ENCODE data around the gene DUOXA2.

- TF ChIP-seq CEBPB (IDR thresholded peaks at IDR 0.05): no peak
- TF ChIP-seq, protein P1, sequence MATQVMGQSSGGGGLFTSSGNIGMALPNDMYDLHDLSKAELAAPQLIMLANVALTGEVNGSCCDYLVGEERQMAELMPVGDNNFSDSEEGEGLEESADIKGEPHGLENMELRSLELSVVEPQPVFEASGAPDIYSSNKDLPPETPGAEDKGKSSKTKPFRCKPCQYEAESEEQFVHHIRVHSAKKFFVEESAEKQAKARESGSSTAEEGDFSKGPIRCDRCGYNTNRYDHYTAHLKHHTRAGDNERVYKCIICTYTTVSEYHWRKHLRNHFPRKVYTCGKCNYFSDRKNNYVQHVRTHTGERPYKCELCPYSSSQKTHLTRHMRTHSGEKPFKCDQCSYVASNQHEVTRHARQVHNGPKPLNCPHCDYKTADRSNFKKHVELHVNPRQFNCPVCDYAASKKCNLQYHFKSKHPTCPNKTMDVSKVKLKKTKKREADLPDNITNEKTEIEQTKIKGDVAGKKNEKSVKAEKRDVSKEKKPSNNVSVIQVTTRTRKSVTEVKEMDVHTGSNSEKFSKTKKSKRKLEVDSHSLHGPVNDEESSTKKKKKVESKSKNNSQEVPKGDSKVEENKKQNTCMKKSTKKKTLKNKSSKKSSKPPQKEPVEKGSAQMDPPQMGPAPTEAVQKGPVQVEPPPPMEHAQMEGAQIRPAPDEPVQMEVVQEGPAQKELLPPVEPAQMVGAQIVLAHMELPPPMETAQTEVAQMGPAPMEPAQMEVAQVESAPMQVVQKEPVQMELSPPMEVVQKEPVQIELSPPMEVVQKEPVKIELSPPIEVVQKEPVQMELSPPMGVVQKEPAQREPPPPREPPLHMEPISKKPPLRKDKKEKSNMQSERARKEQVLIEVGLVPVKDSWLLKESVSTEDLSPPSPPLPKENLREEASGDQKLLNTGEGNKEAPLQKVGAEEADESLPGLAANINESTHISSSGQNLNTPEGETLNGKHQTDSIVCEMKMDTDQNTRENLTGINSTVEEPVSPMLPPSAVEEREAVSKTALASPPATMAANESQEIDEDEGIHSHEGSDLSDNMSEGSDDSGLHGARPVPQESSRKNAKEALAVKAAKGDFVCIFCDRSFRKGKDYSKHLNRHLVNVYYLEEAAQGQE (IDR thresholded peaks at IDR 0.05; ENCODE audit: low read depth): no peak
- TF ChIP-seq RAD21 (IDR thresholded peaks at IDR 0.05; ENCODE audit: low read depth): no peak
- no peak for TF ChIP-seq YY1 (IDR thresholded peaks at IDR 0.05; ENCODE audit: low read depth)
- no peak for TF ChIP-seq USF1 (IDR thresholded peaks at IDR 0.05)
- TF ChIP-seq EP300 (IDR thresholded peaks at IDR 0.05; ENCODE audit: borderline replicate concordance): no peak
- no peak for TF ChIP-seq CREB1 (IDR thresholded peaks at IDR 0.05; ENCODE audit: low read depth)
- TF ChIP-seq MAX (IDR thresholded peaks at IDR 0.05): no peak
- no peak for TF ChIP-seq TCF12 (IDR thresholded peaks at IDR 0.05; ENCODE audit: low read depth)
- TF ChIP-seq FOXM1 (IDR thresholded peaks at IDR 0.05; ENCODE audit: borderline replicate concordance, low read depth): no peak
Measured at GRCh38 chr15:45134046-45134445, 19.9 kb downstream of the DUOXA2 start.
